Measurements from ENCODE around the gene MLC1.

Gene MLC1

DNA sequence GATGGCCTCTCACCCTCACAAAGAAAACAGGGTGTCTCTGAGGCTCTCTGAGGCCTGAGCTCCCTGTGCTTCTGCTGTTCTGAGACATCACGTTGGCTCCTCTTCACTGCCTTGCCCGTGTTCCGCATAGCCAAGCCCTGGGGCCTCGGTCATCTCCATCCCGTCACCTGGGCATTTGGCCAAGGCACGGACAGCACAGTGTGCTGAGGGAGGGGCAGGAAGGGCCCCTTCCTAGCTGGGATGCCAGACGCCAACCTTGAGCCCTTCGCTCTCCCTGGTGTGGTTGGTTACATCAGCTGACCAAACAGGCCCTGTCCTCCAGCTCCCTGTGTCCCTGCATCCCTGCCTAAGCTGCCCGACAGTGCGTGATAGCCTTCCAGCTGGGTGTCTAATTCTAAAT, 30.5 kb upstream of the MLC1 start:
- TF ChIP-seq, protein P1, sequence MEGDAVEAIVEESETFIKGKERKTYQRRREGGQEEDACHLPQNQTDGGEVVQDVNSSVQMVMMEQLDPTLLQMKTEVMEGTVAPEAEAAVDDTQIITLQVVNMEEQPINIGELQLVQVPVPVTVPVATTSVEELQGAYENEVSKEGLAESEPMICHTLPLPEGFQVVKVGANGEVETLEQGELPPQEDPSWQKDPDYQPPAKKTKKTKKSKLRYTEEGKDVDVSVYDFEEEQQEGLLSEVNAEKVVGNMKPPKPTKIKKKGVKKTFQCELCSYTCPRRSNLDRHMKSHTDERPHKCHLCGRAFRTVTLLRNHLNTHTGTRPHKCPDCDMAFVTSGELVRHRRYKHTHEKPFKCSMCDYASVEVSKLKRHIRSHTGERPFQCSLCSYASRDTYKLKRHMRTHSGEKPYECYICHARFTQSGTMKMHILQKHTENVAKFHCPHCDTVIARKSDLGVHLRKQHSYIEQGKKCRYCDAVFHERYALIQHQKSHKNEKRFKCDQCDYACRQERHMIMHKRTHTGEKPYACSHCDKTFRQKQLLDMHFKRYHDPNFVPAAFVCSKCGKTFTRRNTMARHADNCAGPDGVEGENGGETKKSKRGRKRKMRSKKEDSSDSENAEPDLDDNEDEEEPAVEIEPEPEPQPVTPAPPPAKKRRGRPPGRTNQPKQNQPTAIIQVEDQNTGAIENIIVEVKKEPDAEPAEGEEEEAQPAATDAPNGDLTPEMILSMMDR (IDR thresholded peaks at IDR 0.05; ENCODE audit: low read depth, low read length, missing control alignments) = no peak
- H3K4me3 ChIP-seq (ENCODE audit: low read depth, low read length) = no peak overlapping the region
- DNase-seq (ENCODE audit: low read depth) = no peak

- TF ChIP-seq, protein P1 (IDR thresholded peaks at IDR 0.05; ENCODE audit: low read depth, low read length, missing control alignments) = no peak
- no peak overlapping the region for H3K4me3 ChIP-seq (ENCODE audit: low read depth, low read length)
- DNase-seq (ENCODE audit: low read depth) = no peak
Measured at GRCh38 chr22:50114221-50115021, 29.2 kb upstream of the MLC1 start.

GRCh38 chr22:50112151-50113118, 27.2 kb upstream of the MLC1 start:
- TF ChIP-seq, protein P1 (IDR thresholded peaks at IDR 0.05; ENCODE audit: low read depth, low read length, missing control alignments) = no peak
- no peak for DNase-seq (ENCODE audit: low read depth)
- H3K4me3 ChIP-seq (ENCODE audit: low read depth, low read length) = no peak overlapping the region

DNA sequence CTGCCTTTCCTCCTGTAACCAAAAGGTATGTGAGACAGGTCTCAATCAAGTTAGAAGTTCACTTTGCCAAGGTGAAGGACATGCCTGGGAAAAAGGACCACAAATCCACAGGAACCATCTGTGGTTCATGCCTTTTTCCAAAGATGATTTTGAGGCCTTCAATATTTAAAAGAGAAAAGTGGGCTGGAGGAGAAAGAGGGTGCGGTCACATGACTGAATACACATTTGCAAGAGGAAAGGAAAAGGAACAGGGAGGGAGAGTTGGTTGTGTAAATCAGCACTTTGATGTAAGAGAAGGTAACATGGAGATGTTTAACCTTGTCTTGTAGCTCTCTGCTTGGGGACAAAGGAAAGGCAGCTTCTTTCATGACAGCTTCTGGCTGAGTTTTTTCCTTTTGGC, 25.8 kb upstream of the MLC1 start:
- no peak overlapping the region for H3K4me3 ChIP-seq (ENCODE audit: low read depth, low read length)
- no peak for DNase-seq (ENCODE audit: low read depth)
- TF ChIP-seq, protein P1 (IDR thresholded peaks at IDR 0.05; ENCODE audit: low read depth, low read length, missing control alignments) = no peak

DNA sequence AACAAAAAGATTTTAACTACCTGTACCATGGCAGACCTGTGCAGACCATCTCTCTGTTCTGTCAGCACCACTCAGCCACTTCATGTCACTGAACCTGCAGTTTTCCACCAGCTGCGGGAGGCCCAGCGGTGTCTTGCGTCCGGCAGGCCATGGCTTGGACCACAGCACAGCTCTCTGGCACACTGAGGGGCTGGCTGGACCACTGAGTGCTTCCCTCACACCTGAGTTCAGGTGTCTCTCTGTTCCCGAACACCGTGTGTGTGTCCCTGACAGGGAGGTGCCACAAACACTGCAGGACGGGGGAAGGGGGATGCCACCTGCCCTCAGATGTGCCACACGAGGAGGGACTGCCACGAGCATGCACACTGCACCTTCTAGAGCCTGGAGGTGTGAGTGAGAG, 22.3 kb upstream of the MLC1 start:
- TF ChIP-seq, protein P1 (IDR thresholded peaks at IDR 0.05; ENCODE audit: low read depth, low read length, missing control alignments) = no peak
- H3K4me3 ChIP-seq (ENCODE audit: low read depth, low read length) = no peak overlapping the region
- DNase-seq (ENCODE audit: low read depth) = no peak

DNA sequence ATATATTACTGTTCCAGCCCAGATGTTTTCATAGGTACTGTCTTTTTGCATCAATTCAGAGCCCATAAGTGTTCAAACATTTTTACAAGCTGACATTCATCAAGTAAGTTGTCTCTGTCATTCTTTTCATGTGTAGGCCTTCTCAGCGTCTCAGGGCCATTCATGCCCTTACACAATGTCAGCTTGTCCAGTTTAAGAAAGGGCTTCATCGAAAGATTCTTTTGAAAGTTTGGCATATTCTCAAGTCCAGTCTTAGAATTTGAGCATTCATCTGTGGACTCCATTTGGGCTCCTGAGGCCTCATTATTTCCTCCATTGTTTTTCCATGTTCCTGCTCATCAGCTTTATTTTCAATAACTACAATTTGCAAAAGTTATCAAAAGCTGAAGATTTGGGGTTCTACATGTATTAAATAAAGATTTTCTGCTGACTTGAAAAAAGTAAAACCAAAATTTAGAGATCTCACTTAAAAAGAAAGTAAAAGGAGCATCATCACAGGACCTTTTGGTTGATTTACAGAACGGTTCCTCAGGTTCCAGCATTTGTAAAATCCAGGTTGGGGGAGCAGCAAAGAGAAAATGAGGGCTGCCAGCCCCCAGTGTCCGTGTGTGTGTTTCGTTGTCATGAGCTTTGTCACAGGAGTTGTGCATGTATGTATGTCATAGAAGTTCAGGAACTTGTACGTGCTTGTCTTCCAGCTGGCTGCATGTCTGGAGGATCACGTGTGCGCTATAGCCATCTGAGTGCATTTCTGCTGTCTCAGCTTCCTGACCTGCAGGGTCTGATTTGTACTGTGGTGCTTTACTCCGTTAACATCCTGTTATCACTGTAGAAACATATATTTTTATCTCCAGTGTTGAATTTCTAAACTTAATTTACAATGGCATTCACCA, 20.2 kb upstream of the MLC1 start:
- no peak overlapping the region for H3K4me3 ChIP-seq (ENCODE audit: low read depth, low read length)
- TF ChIP-seq, protein P1 (IDR thresholded peaks at IDR 0.05; ENCODE audit: low read depth, low read length, missing control alignments) = no peak
- no peak for DNase-seq (ENCODE audit: low read depth)
